Stimulated activated naive CD8-positive, alpha-beta T cell treated with anti-CD3 and anti-CD28 coated beads, Interleukin-15, Interleukin-2, amounts not matched to agents 100 ng/mL and 50 ng/mL, for 24 hours (primary cell): Measurements from ENCODE around the gene RARB.

Experiments
- H3K27ac Mint-ChIP-seq: one replicate; pipeline ENCODE4 v1.8.0; 2021; ENCODE audit warnings: mild to moderate bottlenecking, mixed read lengths
- H3K27me3 Mint-ChIP-seq: one replicate; pipeline ENCODE4 v1.8.0; 2021; ENCODE audit warnings: mixed read lengths
- H3K36me3 Mint-ChIP-seq: one replicate; pipeline ENCODE4 v1.8.0; 2021; ENCODE audit warnings: low read depth, mixed read lengths
- H3K4me1 Mint-ChIP-seq: one replicate; pipeline ENCODE4 v1.8.0; 2021; ENCODE audit warnings: low read depth, mixed read lengths
- H3K4me3 Mint-ChIP-seq: one replicate; pipeline ENCODE4 v1.8.0; 2021; ENCODE audit warnings: mild to moderate bottlenecking, mixed read lengths
- H3K9me3 Mint-ChIP-seq: one replicate; pipeline ENCODE4 v1.8.0; 2021; ENCODE audit warnings: mixed read lengths

RARB gene

DNA sequence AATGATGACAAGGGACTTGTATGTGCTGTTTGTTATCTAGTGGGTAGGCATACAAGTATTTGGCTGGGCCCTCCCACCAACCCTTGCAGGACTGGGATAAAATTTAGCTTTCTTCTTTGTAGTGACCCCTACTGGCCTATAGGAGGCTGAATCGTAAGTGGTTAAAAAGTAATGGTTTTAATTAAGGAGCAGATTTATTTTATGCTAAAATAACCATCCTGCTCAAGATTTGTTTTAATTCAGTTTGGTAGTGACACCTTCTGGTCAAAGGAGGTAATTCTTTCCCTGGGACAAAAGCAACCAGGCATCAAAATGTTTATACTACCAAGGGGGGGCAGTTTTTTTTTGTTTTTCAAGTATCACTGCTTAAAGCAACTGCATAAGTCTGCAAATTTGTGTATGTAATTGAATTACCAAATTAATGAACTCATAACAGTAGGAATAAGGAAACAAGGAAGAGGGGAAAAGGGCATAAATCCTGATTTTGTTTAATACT is 166.0 kb downstream of the RARB start:
- Mint-ChIP-seq H3K27ac (no peak overlapping the region), H3K4me1 (peaks cover 3% of the 10 kb centered on the region), H3K4me3 (no peak overlapping the region), H3K36me3 (peaks cover 10% of the 10 kb centered on the region), H3K27me3 (no peaks in the 10 kb centered on the region), H3K9me3 (no peaks in the 10 kb centered on the region)

GRCh38 chr3:25597535-25598101 is 169.6 kb downstream of the RARB start:
- Mint-ChIP-seq H3K4me1 (peaks cover 2% of the 10 kb centered on the region), H3K27ac (no peak overlapping the region), H3K36me3 (peaks cover 34% of the 10 kb centered on the region), H3K4me3 (no peak overlapping the region), H3K9me3 (no peaks in the 10 kb centered on the region), H3K27me3 (no peaks in the 10 kb centered on the region)

DNA sequence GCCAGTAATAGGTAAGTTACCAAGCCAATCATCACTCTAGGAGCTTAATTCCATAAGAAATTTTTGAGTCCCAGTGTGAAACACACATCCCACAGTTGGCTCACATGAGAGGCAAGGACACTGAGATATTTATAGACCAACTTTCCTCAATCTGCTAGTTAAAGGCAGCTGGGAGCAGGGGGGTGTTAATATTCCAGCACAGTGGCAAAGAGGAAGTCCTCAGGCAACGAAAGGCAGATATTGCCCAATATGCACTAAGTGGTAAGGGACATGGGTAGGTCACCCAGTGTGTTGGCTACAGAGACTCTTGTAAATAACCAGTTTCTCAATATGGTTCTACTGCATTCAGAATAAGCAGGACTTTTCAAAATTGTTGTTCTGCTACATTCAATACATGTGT is 175.6 kb downstream of the RARB start:
- H3K4me3 Mint-ChIP-seq, result no peak overlapping the region
- no peak overlapping the region for H3K27ac Mint-ChIP-seq
- H3K36me3 Mint-ChIP-seq, result peaks cover 68% of the 10 kb centered on the region
- H3K27me3 Mint-ChIP-seq, result no peaks in the 10 kb centered on the region
- no peaks in the 10 kb centered on the region for H3K9me3 Mint-ChIP-seq
- peaks cover 16% of the 10 kb centered on the region for H3K4me1 Mint-ChIP-seq

- Mint-ChIP-seq H3K9me3 (no peaks in the 10 kb centered on the region), H3K4me1 (peaks cover 16% of the 10 kb centered on the region), H3K36me3 (peaks cover 64% of the 10 kb centered on the region), H3K27me3 (no peaks in the 10 kb centered on the region), H3K27ac (peak overlapping the region; percentile 45), H3K4me3 (no peak overlapping the region)
Measured at GRCh38 chr3:25604107-25604805, 176.2 kb downstream of the RARB start.

DNA sequence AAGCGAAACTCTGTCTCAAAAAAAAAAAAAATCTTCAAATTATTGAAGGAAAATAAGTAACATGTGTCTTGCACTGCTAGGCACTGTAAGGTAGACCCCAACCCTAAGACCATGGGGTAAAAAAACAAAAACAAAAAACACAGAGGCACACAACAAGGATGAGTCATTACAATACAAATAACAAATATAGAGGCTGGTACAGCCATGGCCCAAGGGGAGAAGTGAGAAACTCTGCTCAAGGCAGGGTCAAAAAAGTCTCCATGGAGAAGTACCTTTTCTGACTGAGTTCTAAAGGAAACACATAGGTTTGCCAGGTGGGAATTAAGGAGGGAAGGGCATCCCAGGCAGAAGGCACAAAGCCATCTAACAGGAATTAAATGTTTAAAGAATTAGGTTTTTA is 182.1 kb downstream of the RARB start:
- Mint-ChIP-seq H3K4me1 (no peaks in the 10 kb centered on the region), H3K27me3 (no peaks in the 10 kb centered on the region), H3K27ac (peak overlapping the region; percentile 56), H3K36me3 (peaks cover 60% of the 10 kb centered on the region), H3K4me3 (no peak overlapping the region), H3K9me3 (no peaks in the 10 kb centered on the region)

GRCh38 chr3:25610779-25611178 is 182.7 kb downstream of the RARB start:
- Mint-ChIP-seq H3K27me3 (no peaks in the 10 kb centered on the region), H3K9me3 (no peaks in the 10 kb centered on the region), H3K36me3 (peaks cover 60% of the 10 kb centered on the region), H3K4me1 (no peaks in the 10 kb centered on the region), H3K27ac (no peak overlapping the region), H3K4me3 (no peak overlapping the region)

DNA sequence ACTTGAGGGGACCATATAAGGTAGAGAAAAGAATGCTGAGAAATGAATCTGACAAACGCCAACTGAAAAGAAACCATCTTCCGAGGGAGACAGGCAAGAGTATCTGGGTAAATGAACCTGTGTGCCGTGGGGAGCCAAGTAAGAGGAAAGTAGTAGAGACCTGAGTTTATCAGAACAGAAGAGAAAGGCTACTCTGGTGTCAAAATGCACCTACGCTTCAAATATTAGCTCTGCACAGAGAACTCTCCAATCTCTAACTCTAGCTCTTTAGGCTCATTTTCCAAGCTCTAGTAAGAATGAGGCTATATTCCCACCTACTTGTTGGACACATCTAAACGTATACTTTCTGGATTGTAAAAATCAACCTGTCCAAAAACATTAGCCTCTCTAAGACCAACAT is 183.1 kb downstream of the RARB start:
- H3K4me3 Mint-ChIP-seq, result no peak overlapping the region
- H3K4me1 Mint-ChIP-seq, result no peaks in the 10 kb centered on the region
- H3K36me3 Mint-ChIP-seq, result peaks cover 55% of the 10 kb centered on the region
- no peaks in the 10 kb centered on the region for H3K9me3 Mint-ChIP-seq
- no peak overlapping the region for H3K27ac Mint-ChIP-seq
- H3K27me3 Mint-ChIP-seq, result no peaks in the 10 kb centered on the region

DNA sequence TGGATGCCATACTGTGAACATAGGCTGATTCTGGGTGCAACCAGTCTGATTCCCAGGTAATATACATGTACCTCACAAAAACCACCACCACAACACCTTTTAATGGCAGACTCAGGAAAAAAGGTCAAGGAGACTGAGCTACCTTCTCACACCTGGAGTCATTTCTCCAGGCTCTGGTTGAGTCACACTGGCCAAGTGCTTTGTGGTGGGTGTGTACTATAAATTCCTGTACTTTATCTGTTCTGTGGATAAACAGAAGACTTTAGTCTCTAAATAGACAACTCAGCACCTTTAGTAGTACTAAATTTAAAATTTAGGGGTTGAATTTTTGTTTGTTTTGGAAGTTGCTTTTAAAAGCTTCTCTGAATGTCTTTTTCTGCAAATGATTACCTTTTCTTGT is 190.0 kb downstream of the RARB start:
- Mint-ChIP-seq H3K9me3 (no peaks in the 10 kb centered on the region), H3K27me3 (no peaks in the 10 kb centered on the region), H3K4me1 (peaks cover 6% of the 10 kb centered on the region), H3K36me3 (peaks cover 56% of the 10 kb centered on the region), H3K4me3 (no peak overlapping the region), H3K27ac (no peak overlapping the region)

GRCh38 chr3:25619382-25619781 is 191.3 kb downstream of the RARB start:
- Mint-ChIP-seq H3K27ac (no peak overlapping the region), H3K27me3 (no peaks in the 10 kb centered on the region), H3K36me3 (peaks cover 68% of the 10 kb centered on the region), H3K4me1 (peaks cover 6% of the 10 kb centered on the region), H3K9me3 (no peaks in the 10 kb centered on the region), H3K4me3 (no peak overlapping the region)

- no peaks in the 10 kb centered on the region for H3K9me3 Mint-ChIP-seq
- H3K27me3 Mint-ChIP-seq, result no peaks in the 10 kb centered on the region
- no peak overlapping the region for H3K4me3 Mint-ChIP-seq
- peaks cover 72% of the 10 kb centered on the region for H3K36me3 Mint-ChIP-seq
- peak overlapping the region; percentile 69 for H3K27ac Mint-ChIP-seq
- peaks cover 6% of the 10 kb centered on the region for H3K4me1 Mint-ChIP-seq
Measured at GRCh38 chr3:25620493-25620892, 192.4 kb downstream of the RARB start.

GRCh38 chr3:25621087-25621486 is 193.0 kb downstream of the RARB start:
- Mint-ChIP-seq H3K27ac (peak overlapping the region; percentile 69), H3K27me3 (no peaks in the 10 kb centered on the region), H3K4me1 (peaks cover 6% of the 10 kb centered on the region), H3K36me3 (peaks cover 73% of the 10 kb centered on the region), H3K9me3 (no peaks in the 10 kb centered on the region), H3K4me3 (no peak overlapping the region)

DNA sequence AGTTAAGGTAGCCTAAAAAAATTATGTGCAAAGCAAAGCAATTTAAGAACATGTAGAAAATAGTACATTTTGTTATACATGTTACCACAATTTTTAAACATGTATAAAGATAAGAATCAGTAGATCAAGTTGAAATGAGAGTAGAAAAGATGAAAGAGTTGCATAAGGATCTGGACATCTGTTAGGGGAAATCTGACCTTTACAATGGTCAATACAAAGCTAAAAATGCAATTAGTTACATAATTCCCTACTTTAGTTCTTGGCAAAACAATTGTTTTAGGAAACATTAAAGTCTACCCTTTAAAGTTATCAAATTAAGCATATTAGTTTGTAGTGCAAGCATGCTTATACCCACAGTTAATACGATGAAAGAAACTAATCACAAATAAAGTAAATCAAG is 203.9 kb downstream of the RARB start:
- Mint-ChIP-seq H3K27me3 (no peaks in the 10 kb centered on the region), H3K4me1 (peaks cover 14% of the 10 kb centered on the region), H3K9me3 (no peaks in the 10 kb centered on the region), H3K27ac (no peak overlapping the region), H3K36me3 (peaks cover 69% of the 10 kb centered on the region), H3K4me3 (no peak overlapping the region)

GRCh38 chr3:25633919-25634318 is 205.9 kb downstream of the RARB start:
- H3K36me3 Mint-ChIP-seq, result peaks cover 76% of the 10 kb centered on the region
- H3K9me3 Mint-ChIP-seq, result no peaks in the 10 kb centered on the region
- no peak overlapping the region for H3K27ac Mint-ChIP-seq
- H3K27me3 Mint-ChIP-seq, result no peaks in the 10 kb centered on the region
- peaks cover 14% of the 10 kb centered on the region for H3K4me1 Mint-ChIP-seq
- H3K4me3 Mint-ChIP-seq, result no peak overlapping the region

GRCh38 chr3:25635038-25635437 is 207.0 kb downstream of the RARB start:
- H3K4me1 Mint-ChIP-seq, result peaks cover 14% of the 10 kb centered on the region
- no peak overlapping the region for H3K4me3 Mint-ChIP-seq
- peaks cover 71% of the 10 kb centered on the region for H3K36me3 Mint-ChIP-seq
- H3K9me3 Mint-ChIP-seq, result no peaks in the 10 kb centered on the region
- peak overlapping the region; percentile 42 for H3K27ac Mint-ChIP-seq
- H3K27me3 Mint-ChIP-seq, result no peaks in the 10 kb centered on the region
